Tibial nerve (tissue), 4 donors: ENCODE measurements around the gene PTPRD. TPM values are rescaled to one million over a fixed set of nuclear protein-coding genes. Genes with fewer than 3 reads are reported as not detected.

Experiments used
- DNase-seq, 2 donors: peaks; one replicate each; pipeline ENCODE4 v3.0.0-alpha.2; 2019; ENCODE audit warnings: low spot score in 2 of 2
- H3K27ac ChIP-seq, 4 donors: fragments of 200-600 bp; sonication (generic) in 3 of 4; one replicate each; pipeline ENCODE4 v1.5.1; 2017 to 2019; ENCODE audit warnings: mild to moderate bottlenecking in 1 of 4
- H3K27me3 ChIP-seq, 2 donors: fragments of 200-600 bp; sonication (generic) in 1 of 2; one replicate each; pipeline versions ENCODE4 v1.5.1 to v1.6.0; 2017 to 2019
- H3K36me3 ChIP-seq, 3 donors: fragments of 200-600 bp; sonication (generic); one replicate each; pipeline ENCODE4 v1.5.1; 2018 to 2019
- H3K4me1 ChIP-seq, 4 donors: fragments of 200-600 bp; sonication (generic) in 3 of 4; one replicate each; pipeline ENCODE4 v1.5.1; 2017 to 2019
- H3K4me3 ChIP-seq, 4 donors: fragments of 200-600 bp; sonication (generic) in 3 of 4; one replicate each; pipeline ENCODE4 v1.5.1; 2017 to 2019; ENCODE audit warnings: mild to moderate bottlenecking in 1 of 4, moderate library complexity in 1 of 4
- H3K9me3 ChIP-seq, 4 donors: fragments of 200-600 bp; sonication (generic) in 3 of 4; one replicate each; pipeline ENCODE4 v1.5.1; 2017 to 2019
- CTCF ChIP-seq, 5 experiments: fragments of 200-600 bp in 3 of 5; fragments of 450-650 bp in 2 of 5; sonication (generic) in 3 of 5; IDR thresholded peaks; one replicate each; pipeline ENCODE4 v1.5.1; 2016 to 2019; ENCODE audit warnings: antibody characterized with exemption in 5 of 5, mild to moderate bottlenecking in 3 of 5, moderate library complexity in 2 of 5
- EP300 ChIP-seq, 2 donors: sonication (generic); formaldehyde crosslinking; IDR thresholded peaks; one replicate each; pipeline ENCODE4 v1.6.1; 2017; ENCODE audit warnings: antibody characterized with exemption in 2 of 2, mild to moderate bottlenecking in 1 of 2
- POLR2A ChIP-seq, 2 donors: fragments of 450-650 bp; IDR thresholded peaks; one replicate each; pipeline ENCODE4 v1.6.1; 2017; ENCODE audit warnings: antibody characterized with exemption in 2 of 2, mild to moderate bottlenecking in 2 of 2, moderate library complexity in 2 of 2
- WGBS, 2 donors: methylation state at CpG; one replicate each; pipeline ENCODE4 v1.1.5; 2018; 5-methylcytosine and 5-hydroxymethylcytosine counted together
- total RNA-seq, 4 donors: library from RNA; depleted of rRNA; stranded (reverse); fragments of >200 nt; gene quantifications; one replicate each; pipeline ENCODE4 v1.1.0, GENCODE V29; 2016

The PTPRD gene
- total RNA-seq, 4 donors from 2014 or later, result 1.7 to 13.2 (median 5.1) TPM

DNA sequence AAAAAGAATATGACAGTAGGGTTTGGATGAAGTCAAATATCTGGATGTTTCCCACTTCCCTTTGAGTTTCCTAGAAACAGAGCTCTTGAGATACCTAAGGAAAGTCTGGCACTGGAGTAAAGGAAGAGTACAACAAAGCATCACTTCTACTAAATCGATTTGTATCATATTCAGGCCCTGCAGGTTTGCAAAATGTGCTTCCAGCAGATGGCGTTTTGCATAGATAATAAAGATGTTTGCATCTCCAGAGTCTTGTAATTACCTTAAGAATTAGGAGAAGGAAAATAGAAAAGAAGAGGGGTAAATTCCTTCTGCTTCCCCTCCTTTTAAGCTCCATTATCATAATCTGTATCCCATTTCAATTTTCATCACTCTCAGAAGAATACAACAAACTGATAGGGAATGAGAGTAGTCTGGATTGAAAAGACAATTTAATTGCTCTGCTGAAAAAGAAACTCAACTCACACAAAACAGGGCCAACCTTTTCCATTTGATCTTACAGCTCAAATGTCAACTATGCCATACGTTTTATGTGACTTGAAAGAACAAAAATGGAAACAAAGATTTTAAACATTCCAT lies 380.4 kb downstream of the PTPRD start:
- H3K27ac ChIP-seq, result no peak overlapping the region
- no peaks in the 10 kb centered on the region for H3K9me3 ChIP-seq
- no peaks in the 10 kb centered on the region for H3K27me3 ChIP-seq
- TF ChIP-seq EP300 (IDR thresholded peaks at IDR 0.05) (no peak), POLR2A (IDR thresholded peaks at IDR 0.05) (no peak), CTCF (IDR thresholded peaks at IDR 0.05) (peak in 1 of 5 experiments; percentile 12)
- H3K36me3 ChIP-seq, result no peaks in the 10 kb centered on the region
- H3K4me3 ChIP-seq, result no peak overlapping the region
- no peaks in the 10 kb centered on the region for H3K4me1 ChIP-seq
- 23 to 26% methylated on average over 3 of the region's 3 CpGs for WGBS, 2 donors
- DNase-seq, result no peak

- no peak for TF ChIP-seq EP300 (IDR thresholded peaks at IDR 0.05)
- no peak for TF ChIP-seq CTCF (IDR thresholded peaks at IDR 0.05)
- no peak for TF ChIP-seq POLR2A (IDR thresholded peaks at IDR 0.05)
- 70 to 82% methylated on average over 2 of the region's 2 CpGs for WGBS, 2 donors
- DNase-seq, result no peak
- Histone ChIP-seq H3K9me3 (no peaks in the 10 kb centered on the region), H3K4me3 (no peak overlapping the region), H3K36me3 (no peaks in the 10 kb centered on the region), H3K27ac (no peak overlapping the region), H3K4me1 (no peaks in the 10 kb centered on the region), H3K27me3 (no peaks in the 10 kb centered on the region)
Measured at GRCh38 chr9:10230512-10230911, 382.3 kb downstream of the PTPRD start.

DNA sequence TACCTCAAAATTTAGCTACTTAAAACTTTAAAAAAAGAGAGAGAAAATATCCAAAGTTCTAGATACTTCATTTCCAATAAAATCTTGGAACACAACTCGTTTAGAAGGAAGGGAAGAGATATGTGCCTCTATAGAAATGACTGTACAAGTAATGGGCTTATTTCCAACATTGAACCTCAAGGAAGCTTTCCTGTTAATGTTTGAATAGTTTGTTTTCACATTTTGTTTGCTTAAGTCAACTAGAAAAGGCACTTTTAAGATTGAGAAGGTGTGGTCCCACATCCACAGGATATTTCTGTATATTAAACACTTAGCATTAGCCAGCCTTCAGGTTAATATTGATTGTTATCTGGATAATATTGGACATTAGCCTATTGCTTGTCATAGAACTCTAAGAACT lies 384.7 kb downstream of the PTPRD start:
- no peaks in the 10 kb centered on the region for H3K36me3 ChIP-seq
- TF ChIP-seq EP300 (IDR thresholded peaks at IDR 0.05) (no peak), CTCF (IDR thresholded peaks at IDR 0.05) (no peak), POLR2A (IDR thresholded peaks at IDR 0.05) (no peak)
- H3K4me3 ChIP-seq, result no peak overlapping the region
- no peaks in the 10 kb centered on the region for H3K9me3 ChIP-seq
- DNase-seq, result no peak
- H3K4me1 ChIP-seq, result no peaks in the 10 kb centered on the region
- no peaks in the 10 kb centered on the region for H3K27me3 ChIP-seq
- no peak overlapping the region for H3K27ac ChIP-seq
- 43 to 49% methylated on average over 1 of the region's 1 CpG for WGBS, 2 donors

GRCh38 chr9:10226996-10227395 lies 385.8 kb downstream of the PTPRD start:
- TF ChIP-seq EP300 (IDR thresholded peaks at IDR 0.05), result no peak
- TF ChIP-seq CTCF (IDR thresholded peaks at IDR 0.05), result no peak
- TF ChIP-seq POLR2A (IDR thresholded peaks at IDR 0.05), result no peak
- H3K27me3 ChIP-seq, result no peaks in the 10 kb centered on the region
- 75 to 82% methylated on average over 4 of the region's 4 CpGs for WGBS, 2 donors

DNA sequence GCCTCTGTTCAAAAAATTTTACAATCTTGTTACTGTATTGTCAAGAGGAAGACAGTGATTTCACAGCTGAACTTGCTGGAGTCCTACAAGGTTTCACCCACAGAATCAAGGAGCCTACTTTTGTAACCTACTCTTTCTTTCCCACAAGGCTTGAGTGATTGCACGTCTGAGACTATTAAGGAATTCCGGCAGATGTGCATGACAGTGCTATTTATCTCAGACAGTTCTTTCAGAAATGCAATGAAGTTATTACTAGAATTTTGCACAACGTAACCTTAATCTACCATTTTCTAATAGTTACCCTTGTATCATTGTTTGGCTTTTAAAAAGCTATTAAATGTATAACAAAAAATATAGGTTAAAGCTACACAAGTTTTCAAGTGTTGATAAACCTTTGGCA lies 400.1 kb downstream of the PTPRD start:
- no peak for DNase-seq
- H3K27ac ChIP-seq, result no peak overlapping the region

More at GRCh38 chr9:10226996-10227395, 385.8 kb downstream of the PTPRD start:
- no peaks in the 10 kb centered on the region for H3K4me1 ChIP-seq
- DNase-seq, result no peak
- no peak overlapping the region for H3K27ac ChIP-seq
- H3K4me3 ChIP-seq, result no peak overlapping the region
- H3K9me3 ChIP-seq, result no peaks in the 10 kb centered on the region
- no peaks in the 10 kb centered on the region for H3K36me3 ChIP-seq

More for the DNA sequence above, 400.1 kb downstream of the PTPRD start:
- no peak overlapping the region for H3K4me3 ChIP-seq
- H3K4me1 ChIP-seq, result no peaks in the 10 kb centered on the region
- TF ChIP-seq POLR2A (IDR thresholded peaks at IDR 0.05) (no peak), CTCF (IDR thresholded peaks at IDR 0.05) (no peak), EP300 (IDR thresholded peaks at IDR 0.05) (no peak)
- H3K27me3 ChIP-seq, result no peaks in the 10 kb centered on the region
- H3K36me3 ChIP-seq, result no peaks in the 10 kb centered on the region
- H3K9me3 ChIP-seq, result no peaks in the 10 kb centered on the region
- WGBS, 2 donors, result 56 to 65% methylated on average over 3 of the region's 3 CpGs
